HepG2 (cell line): ENCODE results near the gene TSPAN18. TPM values are rescaled to one million over a fixed set of nuclear protein-coding genes. Genes with fewer than 3 reads are reported as not detected.

Source experiments
- ATAC-seq: fragments of 200-7000 bp; cut with Tn5 transposase; 3 replicates; pipeline ENCODE4 v1.9.1; 2020; ENCODE audit warnings: mild to moderate bottlenecking, moderate library complexity
- BruUV-seq: library from RNA; stranded (reverse); fragments of 400-500 nt; replicated peaks from 2 replicates; lab custom pipeline; 2021; lab: Mats Ljungman, UMichigan
- CTCF ChIA-PET: fragments of 300-600 bp; formaldehyde crosslinking; extraction: SDS; loops from one replicate; lab custom pipeline; 2021; ENCODE audit warnings: low total read pairs, inconsistent platforms, low intra/inter-chr PET ratio; lab: Yijun Ruan, JAX
- POLR2A ChIA-PET: fragments of 350-600 bp; sonication (Branson Sonifier 250); formaldehyde crosslinking; loops from one replicate; lab custom pipeline; 2020; ENCODE audit warnings: antibody characterized with exemption, inconsistent platforms; lab: Yijun Ruan, JAX
- DNase-seq: peaks from one replicate; pipeline ENCODE4 v3.0.0-alpha.2; 2015; ENCODE audit warnings: low spot score
- FAIRE-seq: peaks from 3 replicates; lab custom pipeline; 2011; peaks lifted over from hg19 to GRCh38; lab: Jason Lieb, UNC
- H2AFZ ChIP-seq: one replicate; pipeline ENCODE4 v1.6.1; 2011; ENCODE audit warnings: low read length, inconsistent platforms
- H3K27ac ChIP-seq: fragments of 300-600 bp; 3 replicates; pipeline ENCODE4 v1.8.0; 2011; ENCODE audit warnings: mixed run types, mild to moderate bottlenecking, mixed read lengths, low read length, inconsistent platforms; ENCODE audit not compliant: insufficient read depth; ENCODE audit errors: extremely low read length
- H3K27me3 ChIP-seq, 2 experiments: fragments of 200-600 bp in 1 of 2; 2 replicates in 1 of 2; 3 replicates in 1 of 2; pipeline versions ENCODE4 v1.6.0 to v1.8.0; 2011; ENCODE audit warnings: low read length in 2 of 2, mild to moderate bottlenecking in 2 of 2, moderate library complexity in 2 of 2, inconsistent platforms in 1 of 2; ENCODE audit not compliant: insufficient read depth in 2 of 2, control insufficient read depth in 1 of 2
- H3K36me3 ChIP-seq, 2 experiments: fragments of 200-600 bp in 1 of 2; replicated peaks in 1 of 2; 2 replicates in 1 of 2; 3 replicates in 1 of 2; pipeline versions ENCODE4 v1.5.1 to v1.8.0; 2011; ENCODE audit warnings: low read length in 2 of 2, inconsistent platforms in 1 of 2; ENCODE audit not compliant: insufficient read depth in 2 of 2, control insufficient read depth in 1 of 2
- H3K4me1 ChIP-seq: 2 replicates; pipeline ENCODE4 v1.5.1; 2012; ENCODE audit warnings: low read length, inconsistent platforms; ENCODE audit not compliant: insufficient read depth
- H3K4me2 ChIP-seq: 2 replicates; pipeline ENCODE4 v1.6.0; 2011; ENCODE audit warnings: low read depth, low read length, inconsistent platforms
- H3K4me3 ChIP-seq, 3 experiments: fragments of 200-600 bp in 1 of 3; sonication (generic), shearing (Covaris generic) in 1 of 3; replicated peaks in 1 of 3; 2 replicates each; pipeline ENCODE4 v1.5.1; 2011 to 2016; ENCODE audit warnings: low read length in 3 of 3, inconsistent platforms in 2 of 3, low read depth in 2 of 3, mild to moderate bottlenecking in 2 of 3, control low read depth in 1 of 3, mixed read lengths in 1 of 3; ENCODE audit not compliant: insufficient read depth in 1 of 3
- H3K79me2 ChIP-seq: one replicate; pipeline ENCODE4 v1.6.1; 2011; ENCODE audit warnings: low read length, inconsistent platforms; ENCODE audit not compliant: insufficient read depth
- H3K9ac ChIP-seq: 2 replicates; pipeline ENCODE4 v1.6.0; 2011; ENCODE audit warnings: mild to moderate bottlenecking, low read depth, low read length, inconsistent platforms; ENCODE audit not compliant: insufficient read depth
- H3K9me3 ChIP-seq: 2 replicates; pipeline ENCODE4 v1.5.1; 2012; ENCODE audit warnings: mild to moderate bottlenecking, low read length
- H4K20me1 ChIP-seq: 2 replicates; pipeline ENCODE4 v1.6.0; 2011; ENCODE audit warnings: inconsistent platforms, mild to moderate bottlenecking, low read length, moderate library complexity; ENCODE audit not compliant: insufficient read depth
- ARNT2 ChIP-seq: sonication (generic); formaldehyde crosslinking; IDR thresholded peaks from 2 replicates; pipeline ENCODE4 v1.8.0; 2022; ENCODE audit warnings: mild to moderate bottlenecking, low read depth, missing genetic modification reagents, moderate library complexity
- CBX2 ChIP-seq, 2 experiments: fragments of 200-600 bp in 1 of 2; sonication (generic); formaldehyde crosslinking in 1 of 2; IDR thresholded peaks; 2 replicates each; pipeline versions ENCODE4 v1.7.0 to v1.8.1; 2018 to 2022; ENCODE audit warnings: low read depth in 2 of 2, low read length in 1 of 2, mild to moderate bottlenecking in 1 of 2, missing genetic modification reagents in 1 of 2
- MAFF ChIP-seq: IDR thresholded peaks from 2 replicates; pipeline ENCODE4 v1.6.1; 2011; ENCODE audit warnings: low read depth, low read length, improper control_type of control experiment
- MAFK ChIP-seq, 2 experiments: IDR thresholded peaks in 1 of 2; conservative IDR thresholded peaks in 1 of 2; 2 replicates each; pipeline ENCODE4 v1.6.1; 2011; ENCODE audit warnings: improper control_type of control experiment in 2 of 2, low read length in 2 of 2
- MEF2D ChIP-seq: sonication (generic); formaldehyde crosslinking; IDR thresholded peaks from 2 replicates; pipeline ENCODE4 v1.5.1; 2020; ENCODE audit warnings: mild to moderate bottlenecking, missing genetic modification reagents
- MXI1 ChIP-seq: IDR thresholded peaks from 3 replicates; pipeline ENCODE4 v1.6.1; 2012; ENCODE audit warnings: low read depth, low read length, inconsistent platforms, borderline replicate concordance
- RFX5 ChIP-seq: IDR thresholded peaks from 2 replicates; pipeline ENCODE4 v1.6.1; 2011; ENCODE audit warnings: low read depth, low read length, improper control_type of control experiment
- SRSF4 ChIP-seq: fragments of 200-400 bp; formaldehyde crosslinking; IDR thresholded peaks from one replicate; pipeline ENCODE4 v1.6.1; 2018; ENCODE audit warnings: mild to moderate bottlenecking, low read depth, low read length, moderate library complexity; ENCODE audit not compliant: poor library complexity, severe bottlenecking
- ZNF235 ChIP-seq: sonication (generic); formaldehyde crosslinking; IDR thresholded peaks from 2 replicates; pipeline ENCODE4 v1.8.1; 2023; ENCODE audit warnings: mild to moderate bottlenecking, missing genetic modification reagents, borderline replicate concordance
- ZNF33A ChIP-seq: sonication (generic); formaldehyde crosslinking; IDR thresholded peaks from 2 replicates; pipeline ENCODE4 v1.5.1; 2020; ENCODE audit warnings: missing genetic modification reagents, mild to moderate bottlenecking, moderate library complexity, borderline replicate concordance
- WGBS: methylation state at CpG from one replicate; pipeline ENCODE4 v1.1.6; 2017; ENCODE audit warnings: low lambda C conversion rate; 5-methylcytosine and 5-hydroxymethylcytosine counted together
- in situ Hi-C: cut with HindIII; loops from 2 replicates; pipeline ENCODE4 v1.10.0; 2017; ENCODE audit warnings: low pct_unique_long_range_greater_than_20kb; ENCODE audit not compliant: extremely low pct_ligation_motif_present
- intact Hi-C: fragments of 100-400 bp; cut with micrococcal nuclease; formaldehyde crosslinking; loops from one replicate; pipeline ENCODE4 v1.10.0; 2022; ENCODE audit not compliant: unreplicated experiment
- polyA plus RNA-seq, 8 experiments: library from polyadenylated mRNA; depleted of rRNA in 3 of 8; stranded (reverse) in 7 of 8; unstranded in 1 of 8; fragments of >200 nt; fragmentation: Illumina TruSeq in 4 of 8; extraction: Trizol in 4 of 8; gene quantifications; 2 replicates each; pipeline versions ENCODE4 v1.2.1 to v1.2.3, GENCODE V29; 2011 to 2016; ENCODE audit warnings: low read depth in 4 of 8, missing spikeins in 1 of 8, mixed read lengths in 1 of 8; ENCODE audit not compliant: insufficient read depth in 1 of 8
- total RNA-seq, 5 experiments: library from RNA; depleted of rRNA; stranded (reverse); fragments of >200 nt; fragmentation: Illumina TruSeq; extraction: Trizol; gene quantifications; 2 replicates each; pipeline ENCODE4 v1.2.3, GENCODE V29; 2016; ENCODE audit warnings: low read depth in 1 of 5

The TSPAN18 gene
- total and polyA plus RNA-seq, 2 of the 13 experiments (the other 11 are each of a cell fraction or from before 2014, with no cell fraction given): not detected

- Histone ChIP-seq H3K4me2 (no peak overlapping the region), H3K9me3 (no peaks in the 10 kb centered on the region), H3K9ac (no peak overlapping the region), H3K27me3 (no peaks in the 10 kb centered on the region), H3K79me2 (no peaks in the 10 kb centered on the region), H3K27ac (no peak overlapping the region), H3K4me3 (no peak overlapping the region), H4K20me1 (no peaks in the 10 kb centered on the region), H3K36me3 (no peaks in the 10 kb centered on the region), H2AFZ (no peak overlapping the region), H3K4me1 (no peaks in the 10 kb centered on the region)
- ChIA-PET POLR2A (no interaction called here), CTCF (no interaction called here)
- TF ChIP-seq MAFF (peak; percentile 98), CBX2 (IDR thresholded peaks at IDR 0.05; ENCODE audit: low read depth, low read length) (no peak), CBX2 (CRISPR knock-in tag; IDR thresholded peaks at IDR 0.05; ENCODE audit: low read depth) (no peak), ZNF235 (CRISPR knock-in tag) (no peak), MAFK (conservative IDR thresholded peaks at IDR 0.05 in 1 of 2, IDR thresholded peaks at IDR 0.05 in 1 of 2; ENCODE audit: low read length in 2 of 2) (peak; percentile 98 to 99), MEF2D (CRISPR knock-in tag) (no peak), SRSF4 (no peak), ZNF33A (CRISPR knock-in tag) (no peak), MXI1 (no peak), ARNT2 (CRISPR knock-in tag) (no peak), RFX5 (peak; percentile 25; the same call in 1 of the 2 replicates)
- no peak for FAIRE-seq
- intact Hi-C loops (no loop called here), in situ Hi-C loops (no loop called here)
- BruUV-seq: no TSS peak
- DNase-seq: no peak
- 43% methylated on average over 6 of the region's 9 CpGs for WGBS
- ATAC-seq: no peak
These were observed 54.3 kb downstream of the TSPAN18 start for GRCh38 chr11:44780940-44781631.
